HepG2 (cell line): ENCODE results near the gene KIAA0040. TPM values are rescaled to one million over a fixed set of nuclear protein-coding genes. Genes with fewer than 3 reads are reported as not detected.

Source experiments
- ATAC-seq: fragments of 200-7000 bp; cut with Tn5 transposase; 3 replicates; pipeline ENCODE4 v1.9.1; 2020; ENCODE audit warnings: mild to moderate bottlenecking, moderate library complexity
- BruUV-seq: library from RNA; stranded (reverse); fragments of 400-500 nt; replicated peaks from 2 replicates; lab custom pipeline; 2021; lab: Mats Ljungman, UMichigan
- CTCF ChIA-PET: fragments of 300-600 bp; formaldehyde crosslinking; extraction: SDS; loops from one replicate; lab custom pipeline; 2021; ENCODE audit warnings: low total read pairs, inconsistent platforms, low intra/inter-chr PET ratio; lab: Yijun Ruan, JAX
- POLR2A ChIA-PET: fragments of 350-600 bp; sonication (Branson Sonifier 250); formaldehyde crosslinking; loops from one replicate; lab custom pipeline; 2020; ENCODE audit warnings: antibody characterized with exemption, inconsistent platforms; lab: Yijun Ruan, JAX
- DNase-seq: peaks from one replicate; pipeline ENCODE4 v3.0.0-alpha.2; 2015; ENCODE audit warnings: low spot score
- FAIRE-seq: peaks from 3 replicates; lab custom pipeline; 2011; peaks lifted over from hg19 to GRCh38; lab: Jason Lieb, UNC
- H2AFZ ChIP-seq: one replicate; pipeline ENCODE4 v1.6.1; 2011; ENCODE audit warnings: low read length, inconsistent platforms
- H3K27ac ChIP-seq: fragments of 300-600 bp; 3 replicates; pipeline ENCODE4 v1.8.0; 2011; ENCODE audit warnings: mixed run types, mild to moderate bottlenecking, mixed read lengths, low read length, inconsistent platforms; ENCODE audit not compliant: insufficient read depth; ENCODE audit errors: extremely low read length
- H3K27me3 ChIP-seq, 2 experiments: fragments of 200-600 bp in 1 of 2; 2 replicates in 1 of 2; 3 replicates in 1 of 2; pipeline versions ENCODE4 v1.6.0 to v1.8.0; 2011; ENCODE audit warnings: low read length in 2 of 2, mild to moderate bottlenecking in 2 of 2, moderate library complexity in 2 of 2, inconsistent platforms in 1 of 2; ENCODE audit not compliant: insufficient read depth in 2 of 2, control insufficient read depth in 1 of 2
- H3K36me3 ChIP-seq, 2 experiments: fragments of 200-600 bp in 1 of 2; replicated peaks in 1 of 2; 2 replicates in 1 of 2; 3 replicates in 1 of 2; pipeline versions ENCODE4 v1.5.1 to v1.8.0; 2011; ENCODE audit warnings: low read length in 2 of 2, inconsistent platforms in 1 of 2; ENCODE audit not compliant: insufficient read depth in 2 of 2, control insufficient read depth in 1 of 2
- H3K4me1 ChIP-seq: 2 replicates; pipeline ENCODE4 v1.5.1; 2012; ENCODE audit warnings: low read length, inconsistent platforms; ENCODE audit not compliant: insufficient read depth
- H3K4me2 ChIP-seq: 2 replicates; pipeline ENCODE4 v1.6.0; 2011; ENCODE audit warnings: low read depth, low read length, inconsistent platforms
- H3K4me3 ChIP-seq, 3 experiments: fragments of 200-600 bp in 1 of 3; sonication (generic), shearing (Covaris generic) in 1 of 3; replicated peaks in 1 of 3; 2 replicates each; pipeline ENCODE4 v1.5.1; 2011 to 2016; ENCODE audit warnings: low read length in 3 of 3, inconsistent platforms in 2 of 3, low read depth in 2 of 3, mild to moderate bottlenecking in 2 of 3, control low read depth in 1 of 3, mixed read lengths in 1 of 3; ENCODE audit not compliant: insufficient read depth in 1 of 3
- H3K79me2 ChIP-seq: one replicate; pipeline ENCODE4 v1.6.1; 2011; ENCODE audit warnings: low read length, inconsistent platforms; ENCODE audit not compliant: insufficient read depth
- H3K9ac ChIP-seq: 2 replicates; pipeline ENCODE4 v1.6.0; 2011; ENCODE audit warnings: mild to moderate bottlenecking, low read depth, low read length, inconsistent platforms; ENCODE audit not compliant: insufficient read depth
- H3K9me3 ChIP-seq: 2 replicates; pipeline ENCODE4 v1.5.1; 2012; ENCODE audit warnings: mild to moderate bottlenecking, low read length
- H4K20me1 ChIP-seq: 2 replicates; pipeline ENCODE4 v1.6.0; 2011; ENCODE audit warnings: inconsistent platforms, mild to moderate bottlenecking, low read length, moderate library complexity; ENCODE audit not compliant: insufficient read depth
- CENPX ChIP-seq: sonication (generic); formaldehyde crosslinking; IDR thresholded peaks from 2 replicates; pipeline ENCODE4 v1.9.0; 2021; ENCODE audit warnings: mild to moderate bottlenecking, missing genetic modification reagents, moderate library complexity
- CHD4 ChIP-seq: fragments of 200-600 bp; sonication (generic); IDR thresholded peaks from 2 replicates; pipeline ENCODE4 v1.7.0; 2017; ENCODE audit warnings: mild to moderate bottlenecking, low read length, borderline replicate concordance
- ELF3 ChIP-seq: IDR thresholded peaks from 2 replicates; pipeline ENCODE4 v1.6.1; 2016; ENCODE audit warnings: missing genetic modification reagents, missing compliant biosample characterization
- MED1 ChIP-seq: sonication (generic); formaldehyde crosslinking; IDR thresholded peaks from 2 replicates; pipeline ENCODE4 v1.4.0; 2020; ENCODE audit warnings: missing genetic modification reagents
- NKX3-1 ChIP-seq: sonication (generic); formaldehyde crosslinking; IDR thresholded peaks from 2 replicates; pipeline ENCODE4 v1.5.0; 2020; ENCODE audit warnings: missing genetic modification reagents
- TBX3 ChIP-seq: fragments of 450-650 bp; IDR thresholded peaks from 2 replicates; pipeline ENCODE4 v1.6.1; 2017; ENCODE audit warnings: antibody characterized with exemption, mild to moderate bottlenecking, inconsistent platforms, borderline replicate concordance
- TOPORS ChIP-seq: sonication (generic); formaldehyde crosslinking; IDR thresholded peaks from 2 replicates; pipeline ENCODE4 v1.8.0; 2023; ENCODE audit warnings: mild to moderate bottlenecking, missing genetic modification reagents
- ZKSCAN8 ChIP-seq: IDR thresholded peaks from 2 replicates; pipeline ENCODE4 v1.6.1; 2016; ENCODE audit warnings: borderline replicate concordance, missing genetic modification reagents, missing compliant biosample characterization
- ZNF552 ChIP-seq: sonication (generic); formaldehyde crosslinking; IDR thresholded peaks from 2 replicates; pipeline ENCODE4 v1.9.0; 2022; ENCODE audit warnings: missing genetic modification reagents, mild to moderate bottlenecking, borderline replicate concordance
- ZNF572 ChIP-seq: sonication (generic); formaldehyde crosslinking; IDR thresholded peaks from 2 replicates; pipeline ENCODE4 v1.5.1; 2020; ENCODE audit warnings: mild to moderate bottlenecking, missing genetic modification reagents
- ZNF703 ChIP-seq: sonication (generic); formaldehyde crosslinking; IDR thresholded peaks from 2 replicates; pipeline ENCODE4 v1.5.1; 2020; ENCODE audit warnings: missing genetic modification reagents, mild to moderate bottlenecking, moderate library complexity, borderline replicate concordance
- ZSCAN21 ChIP-seq: sonication (generic); formaldehyde crosslinking; IDR thresholded peaks from 2 replicates; pipeline ENCODE4 v1.8.0; 2022; ENCODE audit warnings: mild to moderate bottlenecking, missing genetic modification reagents, moderate library complexity, borderline replicate concordance
- WGBS: methylation state at CpG from one replicate; pipeline ENCODE4 v1.1.6; 2017; ENCODE audit warnings: low lambda C conversion rate; 5-methylcytosine and 5-hydroxymethylcytosine counted together
- in situ Hi-C: cut with HindIII; loops from 2 replicates; pipeline ENCODE4 v1.10.0; 2017; ENCODE audit warnings: low pct_unique_long_range_greater_than_20kb; ENCODE audit not compliant: extremely low pct_ligation_motif_present
- intact Hi-C: fragments of 100-400 bp; cut with micrococcal nuclease; formaldehyde crosslinking; loops from one replicate; pipeline ENCODE4 v1.10.0; 2022; ENCODE audit not compliant: unreplicated experiment
- polyA plus RNA-seq, 8 experiments: library from polyadenylated mRNA; depleted of rRNA in 3 of 8; stranded (reverse) in 7 of 8; unstranded in 1 of 8; fragments of >200 nt; fragmentation: Illumina TruSeq in 4 of 8; extraction: Trizol in 4 of 8; gene quantifications; 2 replicates each; pipeline versions ENCODE4 v1.2.1 to v1.2.3, GENCODE V29; 2011 to 2016; ENCODE audit warnings: low read depth in 4 of 8, missing spikeins in 1 of 8, mixed read lengths in 1 of 8; ENCODE audit not compliant: insufficient read depth in 1 of 8
- total RNA-seq, 5 experiments: library from RNA; depleted of rRNA; stranded (reverse); fragments of >200 nt; fragmentation: Illumina TruSeq; extraction: Trizol; gene quantifications; 2 replicates each; pipeline ENCODE4 v1.2.3, GENCODE V29; 2016; ENCODE audit warnings: low read depth in 1 of 5
- TF ChIP-seq, protein P1 (sequence below): sonication (generic); formaldehyde crosslinking; IDR thresholded peaks from 2 replicates; pipeline ENCODE4 v1.5.0; 2020; ENCODE audit warnings: missing genetic modification reagents
- TF ChIP-seq, protein P2 (sequence below): sonication (generic); formaldehyde crosslinking; IDR thresholded peaks from 2 replicates; pipeline ENCODE4 v1.4.0; 2020; ENCODE audit warnings: missing genetic modification reagents
- TF ChIP-seq, protein P3 (sequence below): sonication (generic); formaldehyde crosslinking; conservative IDR thresholded peaks from 2 replicates; pipeline ENCODE4 v1.5.0; 2020; ENCODE audit warnings: missing genetic modification reagents

KIAA0040 gene
- total and polyA plus RNA-seq, 2 of the 13 experiments (the other 11 are each of a cell fraction or from before 2014, with no cell fraction given): 0.24 to 0.26 TPM

DNA sequence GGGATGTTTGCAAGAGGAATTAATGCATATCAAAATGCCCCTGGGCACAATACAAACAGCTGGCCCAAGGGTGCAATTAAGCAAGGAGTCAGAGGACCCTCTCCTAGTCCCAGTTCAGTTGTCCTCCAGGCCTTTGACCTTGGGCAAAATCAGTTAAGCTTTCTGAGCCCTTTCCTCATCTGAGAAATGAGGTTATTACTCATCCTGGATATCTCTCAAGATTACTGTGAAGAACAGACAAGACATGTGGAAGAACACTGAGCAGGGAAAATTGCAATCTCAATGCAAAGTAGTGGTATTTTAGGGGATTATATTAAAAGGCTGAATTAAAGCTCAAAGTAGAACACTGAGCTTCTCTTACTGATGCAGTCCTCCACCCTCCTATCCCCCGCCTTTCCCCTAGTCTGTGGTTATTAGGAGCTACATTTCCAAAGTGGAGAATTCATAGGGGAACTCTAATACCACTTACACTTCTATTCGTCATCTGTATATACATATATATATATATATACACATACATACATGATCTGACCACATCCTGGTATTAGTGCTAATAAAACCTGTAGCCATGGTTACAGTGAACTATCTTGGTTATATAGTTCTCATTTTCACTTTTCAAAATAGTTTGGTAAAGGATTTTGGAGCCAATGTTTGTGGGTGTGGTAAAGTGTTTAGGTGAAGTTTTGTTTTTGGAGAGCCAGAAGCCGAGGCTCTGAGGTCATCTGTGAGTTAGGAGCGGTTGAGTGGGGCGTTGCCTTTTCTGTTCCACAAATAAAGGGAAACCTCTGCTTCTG is 18.1 kb downstream of the KIAA0040 start:
- 58% methylated on average over 5 of the region's 5 CpGs for WGBS
- Histone ChIP-seq H3K4me2 (no peak overlapping the region), H3K27ac (no peak overlapping the region), H3K9me3 (no peaks in the 10 kb centered on the region), H3K4me3 (no peak overlapping the region), H3K9ac (no peak overlapping the region), H2AFZ (no peak overlapping the region), H3K4me1 (no peaks in the 10 kb centered on the region), H3K79me2 (no peaks in the 10 kb centered on the region), H3K27me3 (no peaks in the 10 kb centered on the region), H4K20me1 (no peaks in the 10 kb centered on the region), H3K36me3 (no peaks in the 10 kb centered on the region)
- no peak for TF ChIP-seq MED1
- TF ChIP-seq ZSCAN21 (CRISPR knock-in tag): no peak
- no peak for TF ChIP-seq CENPX
- TF ChIP-seq, protein P1, sequence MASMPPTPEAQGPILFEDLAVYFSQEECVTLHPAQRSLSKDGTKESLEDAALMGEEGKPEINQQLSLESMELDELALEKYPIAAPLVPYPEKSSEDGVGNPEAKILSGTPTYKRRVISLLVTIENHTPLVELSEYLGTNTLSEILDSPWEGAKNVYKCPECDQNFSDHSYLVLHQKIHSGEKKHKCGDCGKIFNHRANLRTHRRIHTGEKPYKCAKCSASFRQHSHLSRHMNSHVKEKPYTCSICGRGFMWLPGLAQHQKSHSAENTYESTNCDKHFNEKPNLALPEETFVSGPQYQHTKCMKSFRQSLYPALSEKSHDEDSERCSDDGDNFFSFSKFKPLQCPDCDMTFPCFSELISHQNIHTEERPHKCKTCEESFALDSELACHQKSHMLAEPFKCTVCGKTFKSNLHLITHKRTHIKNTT: no peak
- ATAC-seq: no peak
- DNase-seq: no peak
- CTCF ChIA-PET: no interaction called here
- no TSS peak for BruUV-seq
- no peak for FAIRE-seq
- POLR2A ChIA-PET: no interaction called here
- intact Hi-C loops (no loop called here), in situ Hi-C loops (loop anchor here (25.0 kb wide), 3 partner anchors 713 to 1663 kb away; no protein-coding TSS in a partner anchor)

DNA sequence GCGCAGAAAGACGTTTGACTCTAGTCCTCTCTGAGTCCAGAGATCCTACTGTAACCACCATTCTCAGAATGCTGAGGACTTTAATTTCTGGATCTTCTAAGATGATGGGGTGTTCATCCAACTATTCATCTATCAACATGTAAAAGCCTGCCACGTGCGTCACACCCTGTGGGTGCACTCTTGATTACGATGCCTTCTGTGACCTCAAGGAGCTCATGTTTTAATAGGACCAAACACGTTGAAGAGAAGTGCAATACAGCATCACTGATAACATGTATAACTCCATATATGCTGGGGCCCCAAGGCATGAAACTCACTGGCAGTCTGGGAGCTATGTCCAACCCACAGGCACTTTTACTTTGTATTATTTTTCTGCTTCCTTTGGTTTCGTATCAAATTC is 19.0 kb downstream of the KIAA0040 start:
- no peak overlapping the region for H2AFZ ChIP-seq
- H3K9ac ChIP-seq: no peak overlapping the region
- H3K4me3 ChIP-seq: no peak overlapping the region
- H3K27ac ChIP-seq: no peak overlapping the region
- no peaks in the 10 kb centered on the region for H3K9me3 ChIP-seq
- intact Hi-C loops (no loop called here), in situ Hi-C loops (loop anchor here (25.0 kb wide), 3 partner anchors 714 to 1664 kb away; no protein-coding TSS in a partner anchor)
- POLR2A ChIA-PET: no interaction called here
- ATAC-seq (no peak), FAIRE-seq (no peak), DNase-seq (no peak)
- no peaks in the 10 kb centered on the region for H3K4me1 ChIP-seq
- no TSS peak for BruUV-seq
- CTCF ChIA-PET: no interaction called here
- H3K4me2 ChIP-seq: no peak overlapping the region
- H3K36me3 ChIP-seq: no peaks in the 10 kb centered on the region
- H3K79me2 ChIP-seq: no peaks in the 10 kb centered on the region
- H4K20me1 ChIP-seq: no peaks in the 10 kb centered on the region
- WGBS: 55% methylated on average over 7 of the region's 7 CpGs
- no peaks in the 10 kb centered on the region for H3K27me3 ChIP-seq
- TF ChIP-seq, protein P2, sequence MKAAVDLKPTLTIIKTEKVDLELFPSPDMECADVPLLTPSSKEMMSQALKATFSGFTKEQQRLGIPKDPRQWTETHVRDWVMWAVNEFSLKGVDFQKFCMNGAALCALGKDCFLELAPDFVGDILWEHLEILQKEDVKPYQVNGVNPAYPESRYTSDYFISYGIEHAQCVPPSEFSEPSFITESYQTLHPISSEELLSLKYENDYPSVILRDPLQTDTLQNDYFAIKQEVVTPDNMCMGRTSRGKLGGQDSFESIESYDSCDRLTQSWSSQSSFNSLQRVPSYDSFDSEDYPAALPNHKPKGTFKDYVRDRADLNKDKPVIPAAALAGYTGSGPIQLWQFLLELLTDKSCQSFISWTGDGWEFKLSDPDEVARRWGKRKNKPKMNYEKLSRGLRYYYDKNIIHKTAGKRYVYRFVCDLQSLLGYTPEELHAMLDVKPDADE (CRISPR knock-in tag): no peak
- TF ChIP-seq ZNF703 (no peak), ZNF552 (CRISPR knock-in tag) (no peak), TOPORS (CRISPR knock-in tag) (no peak), CHD4 (no peak), ELF3 (CRISPR knock-in tag) (no peak), ZNF572 (CRISPR knock-in tag) (no peak), NKX3-1 (CRISPR knock-in tag) (no peak), ZKSCAN8 (CRISPR knock-in tag) (no peak), TBX3 (no peak)
- TF ChIP-seq, protein P3, sequence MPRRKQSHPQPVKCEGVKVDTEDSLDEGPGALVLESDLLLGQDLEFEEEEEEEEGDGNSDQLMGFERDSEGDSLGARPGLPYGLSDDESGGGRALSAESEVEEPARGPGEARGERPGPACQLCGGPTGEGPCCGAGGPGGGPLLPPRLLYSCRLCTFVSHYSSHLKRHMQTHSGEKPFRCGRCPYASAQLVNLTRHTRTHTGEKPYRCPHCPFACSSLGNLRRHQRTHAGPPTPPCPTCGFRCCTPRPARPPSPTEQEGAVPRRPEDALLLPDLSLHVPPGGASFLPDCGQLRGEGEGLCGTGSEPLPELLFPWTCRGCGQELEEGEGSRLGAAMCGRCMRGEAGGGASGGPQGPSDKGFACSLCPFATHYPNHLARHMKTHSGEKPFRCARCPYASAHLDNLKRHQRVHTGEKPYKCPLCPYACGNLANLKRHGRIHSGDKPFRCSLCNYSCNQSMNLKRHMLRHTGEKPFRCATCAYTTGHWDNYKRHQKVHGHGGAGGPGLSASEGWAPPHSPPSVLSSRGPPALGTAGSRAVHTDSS: no peak
